IPS-18a (cell line): ENCODE data around the gene NRSN1.
A peak's percentile ranks its signal among the peaks of the same experiment; 100 is the strongest.

ENCODE experiments used
- H3K27ac ChIP-seq: one replicate; pipeline ENCODE4 v1.5.1; 2013; ENCODE audit warnings: low read length
- H3K27me3 ChIP-seq: one replicate; pipeline ENCODE4 v1.6.1; 2013; ENCODE audit warnings: mild to moderate bottlenecking, low read length; ENCODE audit not compliant: control insufficient read depth, insufficient read depth
- H3K36me3 ChIP-seq: one replicate; pipeline ENCODE4 v1.6.1; 2013; ENCODE audit warnings: low read depth, low read length; ENCODE audit not compliant: control insufficient read depth
- H3K4me1 ChIP-seq: one replicate; pipeline ENCODE4 v1.6.1; 2013; ENCODE audit warnings: low read depth, low read length; ENCODE audit not compliant: control insufficient read depth
- H3K4me3 ChIP-seq: one replicate; pipeline ENCODE4 v1.5.1; 2013; ENCODE audit warnings: low read length
- H3K9ac ChIP-seq: one replicate; pipeline ENCODE4 v1.6.1; 2013; ENCODE audit warnings: mild to moderate bottlenecking, low read length, moderate library complexity
- H3K9me3 ChIP-seq: one replicate; pipeline ENCODE4 v1.6.1; 2013; ENCODE audit warnings: low read depth, low read length; ENCODE audit not compliant: control insufficient read depth

NRSN1 gene

GRCh38 chr6:24125980-24126379 is at the start of gene NRSN1:
NRSN1 (plus strand) TSS chr6:24126215; CDS start chr6:24134328, 8,113 bp downstream.
- Histone ChIP-seq H3K36me3 (no peaks in the 10 kb centered on the region), H3K4me1 (peaks cover 4% of the 10 kb centered on the region), H3K4me3 (peak within 1 kb of the TSS; percentile 73), H3K9me3 (no peaks in the 10 kb centered on the region), H3K9ac (no peak within 1 kb of the TSS), H3K27me3 (no peaks in the 10 kb centered on the region), H3K27ac (no peak within 1 kb of the TSS)

- H3K9me3 ChIP-seq: no peaks in the 10 kb centered on the region
- no peak overlapping the region for H3K4me3 ChIP-seq
- no peaks in the 10 kb centered on the region for H3K36me3 ChIP-seq
Measured at GRCh38 chr6:24078200-24078599, 47.8 kb upstream of the NRSN1 start.

DNA sequence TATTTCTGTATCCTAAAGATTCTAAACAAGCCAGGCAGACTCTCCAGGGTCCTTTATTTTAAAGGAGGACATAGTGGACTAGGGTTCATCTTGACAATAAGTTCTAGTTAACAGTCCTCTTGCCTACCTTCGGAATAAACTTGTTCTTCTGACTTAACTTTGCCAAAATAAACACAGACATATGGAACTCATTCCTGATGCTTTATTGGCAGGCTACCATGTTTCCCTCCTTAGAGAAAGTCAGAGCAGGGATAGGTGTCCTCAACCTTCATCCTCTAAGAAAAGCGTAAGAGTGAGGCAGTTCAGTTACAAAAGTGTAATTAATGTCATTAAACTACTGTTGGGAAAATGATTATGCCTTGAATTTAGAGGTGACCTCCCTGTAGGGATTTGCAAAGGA is 46.9 kb upstream of the NRSN1 start:
- no peaks in the 10 kb centered on the region for H3K36me3 ChIP-seq
- H3K27me3 ChIP-seq: no peaks in the 10 kb centered on the region

More at GRCh38 chr6:24078200-24078599, 47.8 kb upstream of the NRSN1 start:
- Histone ChIP-seq H3K27ac (no peak overlapping the region), H3K4me1 (no peaks in the 10 kb centered on the region), H3K27me3 (no peaks in the 10 kb centered on the region), H3K9ac (no peak overlapping the region)

DNA sequence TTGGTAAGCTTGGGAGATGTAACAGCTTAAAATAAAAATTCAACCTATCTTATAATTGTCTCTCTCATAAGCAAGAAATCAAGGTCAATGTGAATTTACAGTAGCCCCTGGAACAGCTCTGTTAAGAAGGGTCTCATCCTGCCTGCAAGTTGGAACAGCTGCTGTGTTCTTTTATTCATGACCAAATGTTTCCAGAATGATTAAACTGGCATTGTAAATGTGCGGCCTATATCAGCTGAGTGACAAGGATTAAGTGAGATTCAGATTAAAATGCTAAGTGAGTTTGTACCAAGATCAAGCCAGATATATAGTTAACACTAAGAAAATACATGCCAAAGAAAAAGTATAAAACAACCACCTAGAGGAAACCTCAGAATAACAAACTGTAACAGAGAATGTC is 45.3 kb upstream of the NRSN1 start:
- Histone ChIP-seq H3K4me1 (no peaks in the 10 kb centered on the region), H3K27me3 (no peaks in the 10 kb centered on the region), H3K9ac (no peak overlapping the region), H3K27ac (no peak overlapping the region), H3K4me3 (no peak overlapping the region), H3K36me3 (no peaks in the 10 kb centered on the region), H3K9me3 (no peaks in the 10 kb centered on the region)

More for the DNA sequence above, 46.9 kb upstream of the NRSN1 start:
- Histone ChIP-seq H3K9ac (no peak overlapping the region), H3K4me3 (no peak overlapping the region), H3K9me3 (no peaks in the 10 kb centered on the region), H3K27ac (no peak overlapping the region), H3K4me1 (no peaks in the 10 kb centered on the region)

- no peaks in the 10 kb centered on the region for H3K27me3 ChIP-seq
- no peak overlapping the region for H3K27ac ChIP-seq
- H3K9ac ChIP-seq: no peak overlapping the region
- H3K4me1 ChIP-seq: no peaks in the 10 kb centered on the region
- no peaks in the 10 kb centered on the region for H3K9me3 ChIP-seq
- no peaks in the 10 kb centered on the region for H3K36me3 ChIP-seq
- H3K4me3 ChIP-seq: no peak overlapping the region
Measured at GRCh38 chr6:24089736-24090135, 36.3 kb upstream of the NRSN1 start.

- Histone ChIP-seq H3K9ac (no peak overlapping the region), H3K4me1 (no peaks in the 10 kb centered on the region), H3K4me3 (no peak overlapping the region), H3K27me3 (no peaks in the 10 kb centered on the region), H3K36me3 (no peaks in the 10 kb centered on the region), H3K27ac (no peak overlapping the region), H3K9me3 (no peaks in the 10 kb centered on the region)
Measured at GRCh38 chr6:24092407-24092806, 33.6 kb upstream of the NRSN1 start.

- no peaks in the 10 kb centered on the region for H3K9me3 ChIP-seq
- H3K36me3 ChIP-seq: no peaks in the 10 kb centered on the region
- no peak overlapping the region for H3K27ac ChIP-seq
- H3K9ac ChIP-seq: no peak overlapping the region
- H3K4me1 ChIP-seq: no peaks in the 10 kb centered on the region
- H3K27me3 ChIP-seq: no peaks in the 10 kb centered on the region
- H3K4me3 ChIP-seq: no peak overlapping the region
Measured at GRCh38 chr6:24093381-24093780, 32.6 kb upstream of the NRSN1 start.

DNA sequence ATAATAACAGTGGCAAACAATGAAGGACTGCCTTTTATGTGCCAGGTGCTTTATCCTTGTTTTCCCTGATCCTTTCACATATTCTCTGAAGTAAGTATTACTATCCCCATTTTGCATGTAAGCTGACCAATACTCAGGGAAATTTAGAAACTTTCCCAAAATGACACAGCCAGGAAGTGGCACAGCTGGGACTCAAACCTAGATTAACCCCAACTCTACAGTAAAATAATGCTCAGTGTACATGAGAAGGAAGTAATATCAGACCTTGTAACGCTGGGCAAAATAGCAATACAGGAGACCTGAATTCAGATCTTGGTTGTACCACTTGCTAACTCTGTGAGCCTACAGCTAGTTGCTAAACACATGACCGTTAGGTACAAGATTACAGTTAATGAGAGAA is 26.8 kb upstream of the NRSN1 start:
- Histone ChIP-seq H3K27me3 (no peaks in the 10 kb centered on the region), H3K36me3 (no peaks in the 10 kb centered on the region), H3K4me3 (no peak overlapping the region), H3K9me3 (no peaks in the 10 kb centered on the region), H3K27ac (no peak overlapping the region), H3K9ac (no peak overlapping the region), H3K4me1 (peaks cover 6% of the 10 kb centered on the region)

DNA sequence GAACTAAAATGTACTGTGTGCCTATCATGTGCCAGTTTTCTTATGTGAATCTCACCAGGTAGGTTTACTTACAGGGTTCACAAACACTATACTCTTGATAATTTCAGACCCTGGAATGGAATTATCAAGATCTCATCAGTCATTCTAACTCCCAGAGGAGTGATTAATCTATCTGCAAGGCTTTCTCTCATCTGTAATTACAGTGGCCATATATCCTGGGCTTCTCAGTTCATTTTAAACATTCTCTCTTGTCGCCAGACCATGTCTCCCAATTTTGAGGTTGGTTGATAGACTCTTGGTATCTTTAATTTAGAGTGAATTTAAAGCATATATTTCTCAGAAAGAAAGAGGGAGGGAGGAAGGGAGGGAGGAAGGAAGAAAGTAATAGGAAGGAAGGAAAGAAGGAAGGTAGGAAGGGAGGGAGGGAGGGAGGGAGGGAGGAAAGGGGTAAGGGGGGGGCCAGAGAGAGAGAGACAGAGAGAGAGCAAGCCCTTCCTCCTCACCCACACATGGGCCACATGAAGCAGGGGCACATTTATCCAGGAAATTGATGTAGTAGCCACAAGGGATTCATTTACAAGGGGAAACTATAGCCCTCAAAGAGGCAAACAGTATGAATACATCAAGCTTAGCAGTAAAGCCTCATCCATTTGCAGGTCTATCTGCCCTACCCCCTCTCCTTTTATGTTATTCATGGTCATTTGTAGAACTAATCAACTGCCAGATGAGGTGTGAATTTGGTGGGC is 25.8 kb upstream of the NRSN1 start:
- H3K27me3 ChIP-seq: no peaks in the 10 kb centered on the region
- H3K27ac ChIP-seq: no peak overlapping the region
- H3K36me3 ChIP-seq: no peaks in the 10 kb centered on the region
- H3K4me3 ChIP-seq: no peak overlapping the region
- no peak overlapping the region for H3K9ac ChIP-seq
- no peaks in the 10 kb centered on the region for H3K9me3 ChIP-seq
- H3K4me1 ChIP-seq: peaks cover 6% of the 10 kb centered on the region

DNA sequence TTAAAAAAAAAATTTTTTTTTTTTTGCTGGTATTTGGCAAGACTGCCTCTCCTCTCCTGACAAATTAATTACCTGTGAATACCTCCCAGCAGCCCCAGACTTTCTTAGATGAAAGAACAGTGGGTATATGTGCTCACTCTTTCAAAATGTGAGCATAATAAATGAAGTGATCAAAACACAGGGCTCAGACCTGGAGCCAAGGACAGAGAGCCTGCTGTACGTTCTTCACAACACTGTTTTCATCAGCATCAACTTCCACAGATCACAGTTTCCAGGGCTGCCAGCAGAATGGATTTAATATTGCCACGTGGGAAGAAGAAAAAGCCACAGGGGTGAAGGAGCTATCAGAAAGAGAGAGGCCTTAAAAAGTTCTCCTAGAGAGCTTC is 25.3 kb upstream of the NRSN1 start:
- H3K9me3 ChIP-seq: no peaks in the 10 kb centered on the region
- H3K27ac ChIP-seq: no peak overlapping the region
- H3K27me3 ChIP-seq: no peaks in the 10 kb centered on the region
- no peak overlapping the region for H3K9ac ChIP-seq
- no peaks in the 10 kb centered on the region for H3K36me3 ChIP-seq
- peaks cover 6% of the 10 kb centered on the region for H3K4me1 ChIP-seq
- no peak overlapping the region for H3K4me3 ChIP-seq

- no peak overlapping the region for H3K9ac ChIP-seq
- no peaks in the 10 kb centered on the region for H3K27me3 ChIP-seq
- peaks cover 6% of the 10 kb centered on the region for H3K4me1 ChIP-seq
- no peak overlapping the region for H3K27ac ChIP-seq
- H3K36me3 ChIP-seq: no peaks in the 10 kb centered on the region
- no peak overlapping the region for H3K4me3 ChIP-seq
- H3K9me3 ChIP-seq: no peaks in the 10 kb centered on the region
Measured at GRCh38 chr6:24105191-24105590, 20.8 kb upstream of the NRSN1 start.

DNA sequence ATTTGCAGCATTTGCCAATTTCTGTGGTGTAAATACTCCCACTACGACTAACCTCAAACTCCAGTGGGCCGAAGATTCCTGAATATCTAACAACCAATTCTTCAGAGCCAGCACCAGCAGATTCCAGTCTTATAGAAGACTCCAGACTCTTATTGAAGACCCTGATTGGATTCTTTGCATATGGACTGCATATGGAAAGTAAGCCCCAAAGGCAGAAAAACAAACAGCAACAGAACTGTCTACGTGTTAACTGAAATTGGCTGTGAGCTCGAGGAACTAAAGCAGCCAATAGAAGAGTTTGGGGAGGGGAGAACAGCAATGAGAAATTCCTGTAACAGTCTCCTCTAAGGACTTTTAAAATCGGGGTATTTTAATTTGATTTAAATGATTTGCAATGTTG is 19.7 kb upstream of the NRSN1 start:
- Histone ChIP-seq H3K4me3 (no peak overlapping the region), H3K9ac (no peak overlapping the region), H3K4me1 (no peaks in the 10 kb centered on the region), H3K27me3 (no peaks in the 10 kb centered on the region), H3K9me3 (no peaks in the 10 kb centered on the region), H3K27ac (no peak overlapping the region), H3K36me3 (no peaks in the 10 kb centered on the region)
